PC-3 (cell line): ENCODE data around the gene NRG3.

Experiments
- EZH2 ChIP-seq: fragments of 300-600 bp; sonication (generic); IDR thresholded peaks from one replicate; pipeline ENCODE4 v1.6.1; 2017; ENCODE audit warnings: antibody characterized with exemption, mild to moderate bottlenecking, low read length; ENCODE audit not compliant: unreplicated experiment
- TF ChIP-seq, protein P1 (sequence below): fragments of 300-600 bp; sonication (generic); conservative IDR thresholded peaks from 2 replicates; pipeline ENCODE4 v1.5.1; 2017; ENCODE audit warnings: antibody characterized with exemption, low read depth, mild to moderate bottlenecking, low read length

DNA sequence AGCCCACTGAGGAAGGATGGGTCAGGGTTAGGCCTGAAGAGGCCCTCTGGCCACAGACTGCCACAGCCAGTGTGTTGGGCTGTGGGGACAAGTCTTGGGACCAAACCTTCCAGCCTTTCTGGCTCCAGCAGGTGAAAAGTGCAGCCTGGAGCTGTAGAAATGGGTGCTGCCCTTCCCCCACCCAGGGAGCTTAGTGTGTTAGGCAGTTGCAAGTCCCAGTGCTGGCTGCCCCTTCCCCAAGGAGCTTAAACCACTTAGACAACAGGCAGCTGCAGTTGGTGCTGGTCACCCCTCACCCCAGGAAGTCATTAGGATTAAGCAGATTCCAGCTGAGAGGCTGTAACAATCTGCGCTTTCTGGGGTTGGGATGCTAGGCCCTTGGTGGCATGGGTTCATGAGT, 563.3 kb downstream of the NRG3 start:
- TF ChIP-seq, protein P1, sequence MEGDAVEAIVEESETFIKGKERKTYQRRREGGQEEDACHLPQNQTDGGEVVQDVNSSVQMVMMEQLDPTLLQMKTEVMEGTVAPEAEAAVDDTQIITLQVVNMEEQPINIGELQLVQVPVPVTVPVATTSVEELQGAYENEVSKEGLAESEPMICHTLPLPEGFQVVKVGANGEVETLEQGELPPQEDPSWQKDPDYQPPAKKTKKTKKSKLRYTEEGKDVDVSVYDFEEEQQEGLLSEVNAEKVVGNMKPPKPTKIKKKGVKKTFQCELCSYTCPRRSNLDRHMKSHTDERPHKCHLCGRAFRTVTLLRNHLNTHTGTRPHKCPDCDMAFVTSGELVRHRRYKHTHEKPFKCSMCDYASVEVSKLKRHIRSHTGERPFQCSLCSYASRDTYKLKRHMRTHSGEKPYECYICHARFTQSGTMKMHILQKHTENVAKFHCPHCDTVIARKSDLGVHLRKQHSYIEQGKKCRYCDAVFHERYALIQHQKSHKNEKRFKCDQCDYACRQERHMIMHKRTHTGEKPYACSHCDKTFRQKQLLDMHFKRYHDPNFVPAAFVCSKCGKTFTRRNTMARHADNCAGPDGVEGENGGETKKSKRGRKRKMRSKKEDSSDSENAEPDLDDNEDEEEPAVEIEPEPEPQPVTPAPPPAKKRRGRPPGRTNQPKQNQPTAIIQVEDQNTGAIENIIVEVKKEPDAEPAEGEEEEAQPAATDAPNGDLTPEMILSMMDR = no peak
- no peak for TF ChIP-seq EZH2
